Bronchial epithelial cell (primary cell): ENCODE results near the gene RPL12. TPM values are rescaled to one million over a fixed set of nuclear protein-coding genes. Genes with fewer than 3 reads are reported as not detected.

Experiments
- DNase-seq: peaks from one replicate; pipeline ENCODE4 v3.0.0-alpha.2; 2010; ENCODE audit warnings: low read depth
- FAIRE-seq: peaks from 2 replicates; lab custom pipeline; 2011; peaks lifted over from hg19 to GRCh38; lab: Jason Lieb, UNC
- H3K27me3 ChIP-seq: 2 replicates; pipeline ENCODE4 v1.5.1; 2011; ENCODE audit warnings: low read length; ENCODE audit not compliant: control insufficient read depth, insufficient read depth
- H3K36me3 ChIP-seq: 2 replicates; pipeline ENCODE4 v1.5.1; 2011; ENCODE audit warnings: low read length; ENCODE audit not compliant: control insufficient read depth, insufficient read depth
- H3K4me3 ChIP-seq: 2 replicates; pipeline ENCODE4 v1.5.1; 2011; ENCODE audit warnings: mild to moderate bottlenecking, low read depth, low read length, control low read depth
- CTCF ChIP-seq: IDR thresholded peaks from 2 replicates; pipeline ENCODE4 v1.5.1; 2011; ENCODE audit warnings: mild to moderate bottlenecking, moderate library complexity, low read length, control low read depth, inconsistent platforms; ENCODE audit not compliant: insufficient read depth, severe bottlenecking
- total RNA-seq: library from RNA; depleted of rRNA; stranded (reverse); fragments of >200 nt; gene quantifications from 2 replicates; pipeline ENCODE4 v1.2.1, GENCODE V29; 2014

The RPL12 gene
- 2,552 and 3,707 TPM in 2 replicates for total RNA-seq

- Histone ChIP-seq H3K36me3 (peaks cover 31% of the 10 kb centered on the region), H3K4me3 (peak within 1 kb of the TSS; percentile 89), H3K27me3 (no peaks in the 10 kb centered on the region)
- DNase-seq, result peak; percentile 78
- no peak for FAIRE-seq
- TF ChIP-seq CTCF, result no peak
These were observed at the start of gene RPL12, which contains the start of gene LRSAM1 for GRCh38 chr9:127450830-127451607. Gene RPL12, minus strand, starts transcription at chr9:127451406. Its CDS starts 89 bp downstream, at chr9:127451317. Gene LRSAM1, plus strand, starts transcription at chr9:127451510. Its CDS starts 3,018 bp downstream, at chr9:127454528.

GRCh38 chr9:127500862-127501261 lies 49.7 kb upstream of the RPL12 start:
- no peaks in the 10 kb centered on the region for H3K27me3 ChIP-seq
- H3K36me3 ChIP-seq, result peaks cover 32% of the 10 kb centered on the region
- no peak overlapping the region for H3K4me3 ChIP-seq
- no peak for DNase-seq
- no peak for TF ChIP-seq CTCF
- no peak for FAIRE-seq

- no peak for TF ChIP-seq CTCF
- DNase-seq (no peak), FAIRE-seq (no peak)
- H3K4me3 ChIP-seq, result no peak overlapping the region
- H3K36me3 ChIP-seq, result peaks cover 32% of the 10 kb centered on the region
- no peaks in the 10 kb centered on the region for H3K27me3 ChIP-seq
These were observed 49.2 kb upstream of the RPL12 start for GRCh38 chr9:127500399-127500798.

- Histone ChIP-seq H3K36me3 (peaks cover 21% of the 10 kb centered on the region), H3K27me3 (no peaks in the 10 kb centered on the region), H3K4me3 (no peak overlapping the region)
- TF ChIP-seq CTCF, result no peak
- FAIRE-seq (peak; percentile 66), DNase-seq (peak; percentile 73)
These were observed 47.1 kb upstream of the RPL12 start for GRCh38 chr9:127498298-127498697.

- Histone ChIP-seq H3K4me3 (no peak overlapping the region), H3K36me3 (peaks cover 17% of the 10 kb centered on the region), H3K27me3 (no peaks in the 10 kb centered on the region)
- FAIRE-seq (peak; percentile 64), DNase-seq (no peak)
- TF ChIP-seq CTCF, result no peak
These were observed 46.6 kb upstream of the RPL12 start for GRCh38 chr9:127497656-127498290.
